Coronary artery (tissue), 2 donors: ENCODE measurements around the gene HHIP.
"Not testable (repeated sequence)": the region's sequence is repeated elsewhere in the genome, so short reads cannot be mapped to it uniquely, and the experiment has no call there.

Source experiments
- DNase-seq: peaks from one replicate; pipeline ENCODE4 v3.0.0-alpha.2; 2017; ENCODE audit warnings: low spot score
- H3K27ac ChIP-seq, 2 donors: fragments of 200-600 bp; sonication (generic); one replicate each; pipeline ENCODE4 v1.5.1; 2016 to 2019
- H3K4me3 ChIP-seq: fragments of 200-600 bp; sonication (generic); 2 replicates; pipeline ENCODE4 v1.5.1; 2016; ENCODE audit warnings: mild to moderate bottlenecking, moderate library complexity
- TF ChIP-seq, protein P1 (sequence below): fragments of 200-600 bp; sonication (generic); IDR thresholded peaks from one replicate; pipeline ENCODE4 v1.5.1; 2019; ENCODE audit warnings: antibody characterized with exemption

The HHIP gene

DNA sequence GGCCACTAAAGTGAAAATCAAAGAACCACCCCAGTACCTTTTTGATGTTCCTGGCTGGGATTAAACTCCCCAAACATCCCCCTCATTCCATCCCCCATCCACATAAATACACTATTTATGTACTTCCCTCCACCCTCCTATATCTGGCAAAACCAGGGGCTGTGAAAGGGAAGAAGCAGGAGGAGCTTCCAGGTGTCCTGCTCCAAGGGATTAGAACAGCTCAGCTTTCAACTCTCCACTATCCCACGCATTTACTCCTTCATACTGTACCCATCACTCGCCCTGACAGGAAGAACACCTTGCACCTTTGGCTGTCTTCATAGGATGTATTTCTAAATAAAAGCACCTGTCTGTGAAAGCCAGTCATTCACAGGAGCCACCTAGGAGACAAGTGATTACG lies 140.0 kb downstream of the HHIP start:
- no peak overlapping the region for H3K4me3 ChIP-seq
- TF ChIP-seq, protein P1, sequence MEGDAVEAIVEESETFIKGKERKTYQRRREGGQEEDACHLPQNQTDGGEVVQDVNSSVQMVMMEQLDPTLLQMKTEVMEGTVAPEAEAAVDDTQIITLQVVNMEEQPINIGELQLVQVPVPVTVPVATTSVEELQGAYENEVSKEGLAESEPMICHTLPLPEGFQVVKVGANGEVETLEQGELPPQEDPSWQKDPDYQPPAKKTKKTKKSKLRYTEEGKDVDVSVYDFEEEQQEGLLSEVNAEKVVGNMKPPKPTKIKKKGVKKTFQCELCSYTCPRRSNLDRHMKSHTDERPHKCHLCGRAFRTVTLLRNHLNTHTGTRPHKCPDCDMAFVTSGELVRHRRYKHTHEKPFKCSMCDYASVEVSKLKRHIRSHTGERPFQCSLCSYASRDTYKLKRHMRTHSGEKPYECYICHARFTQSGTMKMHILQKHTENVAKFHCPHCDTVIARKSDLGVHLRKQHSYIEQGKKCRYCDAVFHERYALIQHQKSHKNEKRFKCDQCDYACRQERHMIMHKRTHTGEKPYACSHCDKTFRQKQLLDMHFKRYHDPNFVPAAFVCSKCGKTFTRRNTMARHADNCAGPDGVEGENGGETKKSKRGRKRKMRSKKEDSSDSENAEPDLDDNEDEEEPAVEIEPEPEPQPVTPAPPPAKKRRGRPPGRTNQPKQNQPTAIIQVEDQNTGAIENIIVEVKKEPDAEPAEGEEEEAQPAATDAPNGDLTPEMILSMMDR = no peak
- DNase-seq = no peak
- H3K27ac ChIP-seq = no peak overlapping the region

DNA sequence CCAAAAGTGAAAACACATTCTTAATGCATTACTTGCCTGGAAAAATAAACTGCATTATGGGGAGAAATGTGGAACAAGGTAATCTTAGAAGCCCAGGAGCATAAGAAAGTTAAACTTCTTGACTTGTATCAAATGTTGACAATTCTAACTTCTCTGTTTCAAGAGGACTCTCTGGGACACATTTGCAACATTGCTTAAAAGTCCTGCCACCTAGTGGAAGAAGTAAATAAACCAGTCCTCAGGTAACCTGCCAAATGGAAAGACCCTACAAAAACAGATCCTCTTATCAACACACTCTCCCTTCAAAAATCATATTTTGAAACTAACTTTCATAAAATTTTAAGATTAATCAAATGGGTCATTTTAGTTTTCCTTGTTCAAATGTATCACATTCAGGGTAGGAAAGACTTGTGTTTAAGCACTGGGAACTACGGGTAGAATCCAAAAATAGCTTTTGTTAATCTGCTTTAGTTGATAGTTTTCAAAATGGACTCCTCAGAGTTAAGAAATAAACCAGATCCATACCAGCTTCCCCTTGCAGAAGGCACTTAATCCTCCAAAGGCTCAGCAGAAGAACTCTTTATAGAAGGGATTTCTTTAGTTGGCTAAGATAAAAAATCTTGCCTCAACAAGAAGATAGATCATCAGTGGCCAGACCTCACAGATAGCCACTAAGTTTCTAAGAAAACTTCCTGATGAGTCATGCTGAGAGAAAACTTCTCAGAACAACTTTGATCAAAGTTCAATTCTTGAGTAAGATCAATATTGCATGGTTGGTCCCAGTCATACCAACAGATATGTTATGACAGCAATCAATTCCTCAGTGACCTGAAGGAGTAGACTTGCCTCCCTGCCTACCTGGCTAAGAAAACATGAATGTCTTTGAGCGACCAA lies 141.7 kb downstream of the HHIP start:
- TF ChIP-seq, protein P1 = no peak
- H3K4me3 ChIP-seq = no peak overlapping the region
- no peak overlapping the region for H3K27ac ChIP-seq
- no peak for DNase-seq

DNA sequence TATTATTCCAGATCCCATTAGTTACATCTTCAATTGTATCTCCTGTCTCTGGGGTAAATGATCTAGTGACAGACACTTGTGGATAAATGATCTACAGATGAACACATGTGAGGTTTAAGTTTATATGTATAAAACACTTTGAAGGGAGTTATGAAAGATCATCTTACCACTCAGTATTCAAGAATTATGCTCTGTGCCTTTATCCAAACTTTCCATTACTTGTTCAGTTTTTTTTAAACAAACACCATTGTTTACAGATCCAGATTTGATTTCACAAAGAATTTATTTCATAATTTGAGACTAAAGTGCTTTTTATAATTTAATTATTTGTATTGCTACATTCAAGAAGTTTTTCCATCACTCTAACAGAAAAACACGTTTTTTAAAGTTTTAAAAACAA lies 142.5 kb downstream of the HHIP start:
- no peak overlapping the region for H3K27ac ChIP-seq
- TF ChIP-seq, protein P1 = no peak
- H3K4me3 ChIP-seq = no peak overlapping the region
- DNase-seq = no peak

DNA sequence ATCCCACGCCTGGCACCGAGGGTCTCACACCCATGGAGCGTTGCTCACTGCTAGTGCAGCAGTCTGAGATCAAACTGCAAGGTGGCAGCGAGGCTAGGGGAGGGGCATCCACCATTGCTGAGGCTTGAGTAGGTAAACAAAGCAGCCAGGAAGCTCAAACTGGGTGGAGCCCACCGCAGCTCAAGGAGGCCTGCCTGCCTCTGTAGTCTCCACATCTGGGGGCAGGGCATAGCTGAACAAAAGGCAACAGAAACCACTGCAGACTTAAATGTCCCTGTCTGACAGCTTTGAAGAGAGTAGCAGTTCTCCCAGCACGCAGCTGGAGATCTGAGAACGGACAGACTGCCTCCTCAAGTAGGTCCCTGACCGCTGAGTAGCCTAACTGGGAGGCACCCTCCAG lies 146.0 kb downstream of the HHIP start:
- H3K4me3 ChIP-seq, H3K27ac ChIP-seq, DNase-seq: not testable (repeated sequence)
